Measurements from ENCODE around the gene PARD3. TPM values are rescaled to one million over a fixed set of nuclear protein-coding genes. Genes with fewer than 3 reads are reported as not detected.

PARD3 gene
- total RNA-seq, 1 experiment from 2014 or later = 46.3 TPM

GRCh38 chr10:34759161-34759836 lies 55.8 kb downstream of the PARD3 start:
- Histone ChIP-seq H3K9ac (ENCODE audit: low read length) (no peak overlapping the region), H3K9me3 (ENCODE audit: control insufficient read depth in 1 of 2, insufficient read depth in 1 of 2, low read depth in 1 of 2, low read length in 2 of 2) (peaks cover 0 to 3% of the 10 kb centered on the region in 2 experiments; a peak in 1 of 4 replicates), H3K36me3 (ENCODE audit: control insufficient read depth in 1 of 2, insufficient read depth in 2 of 2, low read length in 2 of 2) (no peaks in the 10 kb centered on the region), H3K4me3 (replicated peaks in 1 of 2; ENCODE audit: low read depth in 1 of 2, low read length in 2 of 2) (peak overlapping the region in 1 of 2 experiments; percentile 36; a peak in 2 of 4 replicates), H3K79me2 (ENCODE audit: insufficient read depth, low read length) (peaks cover 76% of the 10 kb centered on the region), H3K27ac (ENCODE audit: low read depth, low read length) (peak overlapping the region; percentile 60; the same call in 1 of the 2 replicates), H3K4me2 (ENCODE audit: low read length) (peak overlapping the region; percentile 71), H3K4me1 (ENCODE audit: control insufficient read depth in 1 of 2, insufficient read depth in 2 of 2, low read length in 2 of 2) (peaks cover 28 to 49% of the 10 kb centered on the region in 2 experiments), H2AFZ (ENCODE audit: low read depth, low read length, poor library complexity, severe bottlenecking) (no peak overlapping the region), H3K9me2 (ENCODE audit: insufficient read depth) (no peaks in the 10 kb centered on the region), H4K20me1 (ENCODE audit: insufficient read depth) (no peaks in the 10 kb centered on the region), H3K27me3 (ENCODE audit: insufficient read depth, low read length) (no peaks in the 10 kb centered on the region)
- ChIA-PET POLR2A (no interaction called here), CTCF (no interaction called here), RAD21 (ENCODE audit: low non-redundant PET in 1 of 2, low total read pairs in 2 of 2, uncharacterized antibody in 2 of 2, unreplicated experiment in 2 of 2) (interaction anchor here in 1 of 2 experiments (1.2 kb wide), 1 partner anchor 13 kb away, joined by 3 read pairs; no protein-coding TSS in a partner anchor)
- DNase-seq (ENCODE audit: low read depth, low spot score) (no peak), ATAC-seq (no peak)
- BruUV-seq (replicated peaks) = no TSS peak
- TF ChIP-seq JUND (IDR thresholded peaks at IDR 0.05) (no peak), ZFX (IDR thresholded peaks at IDR 0.05) (no peak), RAD21 (IDR thresholded peaks at IDR 0.05; ENCODE audit: low read depth) (no peak), FOSL1 (IDR thresholded peaks at IDR 0.05; ENCODE audit: low read depth) (no peak), EZH2 (IDR thresholded peaks at IDR 0.05) (no peak), SP1 (IDR thresholded peaks at IDR 0.05; ENCODE audit: low read depth) (no peak), ELF1 (IDR thresholded peaks at IDR 0.05; ENCODE audit: borderline replicate concordance, low read depth) (no peak), EZH2phosphoT487 (IDR thresholded peaks at IDR 0.05; ENCODE audit: borderline replicate concordance) (no peak), CEBPB (IDR thresholded peaks at IDR 0.05; ENCODE audit: low read depth) (no peak), POLR2A (IDR thresholded peaks at IDR 0.05; ENCODE audit: borderline replicate concordance, extremely low read depth, insufficient read depth, insufficient read length) (no peak), POLR2AphosphoS5 (IDR thresholded peaks at IDR 0.05; ENCODE audit: low read depth, low read length) (no peak), CBX3 (IDR thresholded peaks at IDR 0.05; ENCODE audit: low read depth) (no peak), CTCF (IDR thresholded peaks at IDR 0.05 in 2 of 3, conservative IDR thresholded peaks at IDR 0.05 in 1 of 3; ENCODE audit: borderline replicate concordance in 1 of 3, insufficient read depth in 1 of 3, low read depth in 2 of 3, low read length in 2 of 3) (no peak)
- intact Hi-C loops (cut with micrococcal nuclease) = no loop called here

All from HCT116 (cell line).